IPS DF 6.9 (cell line): ENCODE results near the gene DHRS4L2.
"Not testable (repeated sequence)": the region's sequence is repeated elsewhere in the genome, so short reads cannot be mapped to it uniquely, and the experiment has no call there.

Experiments
- DNase-seq: peaks from one replicate; pipeline ENCODE4 v3.0.0-alpha.2; 2013; ENCODE audit warnings: low read depth, low spot score
- H3K27ac ChIP-seq: one replicate; pipeline ENCODE4 v1.5.1; 2013; ENCODE audit warnings: low read length, control low read depth
- H3K27me3 ChIP-seq: 2 replicates; pipeline ENCODE4 v1.6.1; 2013; ENCODE audit warnings: mild to moderate bottlenecking, low read length; ENCODE audit not compliant: control insufficient read depth, insufficient read depth
- H3K36me3 ChIP-seq: 2 replicates; pipeline ENCODE4 v1.6.1; 2013; ENCODE audit warnings: low read length; ENCODE audit not compliant: control insufficient read depth, insufficient read depth
- H3K4me1 ChIP-seq: 2 replicates; pipeline ENCODE4 v1.6.1; 2013; ENCODE audit warnings: low read length; ENCODE audit not compliant: control insufficient read depth, insufficient read depth
- H3K4me3 ChIP-seq: 2 replicates; pipeline ENCODE4 v1.5.1; 2013; ENCODE audit warnings: mild to moderate bottlenecking, low read length
- H3K9me3 ChIP-seq: 2 replicates; pipeline ENCODE4 v1.6.1; 2013; ENCODE audit warnings: low read length, inconsistent platforms; ENCODE audit not compliant: control insufficient read depth, insufficient read depth
- WGBS: extraction: QIAGEN DNeasy Blood & Tissue Kit; methylation state at CpG from one replicate; pipeline ENCODE4 v1.1.7; 2013; ENCODE audit warnings: mixed read lengths, missing lambda C conversion rate; ENCODE audit not compliant: insufficient read length, insufficient coverage; 5-methylcytosine and 5-hydroxymethylcytosine counted together

Gene DHRS4L2

DNA sequence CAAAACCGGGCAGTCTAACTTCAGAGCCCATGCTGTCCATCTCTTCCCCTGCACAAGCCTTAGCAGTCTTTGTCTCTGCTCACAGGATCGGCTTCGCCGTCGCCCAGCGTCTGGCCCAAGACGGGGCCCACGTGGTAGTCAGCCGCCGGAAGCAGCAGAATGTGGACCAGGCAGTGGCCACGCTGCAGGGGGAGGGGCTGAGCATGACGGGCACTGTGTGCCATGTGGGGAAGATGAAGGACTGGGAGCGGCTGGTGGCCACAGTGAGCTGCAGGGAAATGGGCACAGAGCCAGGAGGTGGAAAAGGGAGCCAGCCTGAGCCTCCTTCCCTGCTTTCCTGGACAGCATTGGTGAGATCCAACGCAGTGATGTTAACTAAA is 48.9 kb downstream of the DHRS4L2 start:
- H3K27ac ChIP-seq, result no peak overlapping the region
- 0 out of 2 replicates have a peak, but pooled peaks cover 3% of the 10 kb centered on the region for H3K4me1 ChIP-seq
- no peaks in the 10 kb centered on the region for H3K27me3 ChIP-seq
- no peaks in the 10 kb centered on the region for H3K36me3 ChIP-seq
- H3K9me3 ChIP-seq, result no peaks in the 10 kb centered on the region
- no peak for DNase-seq
- WGBS, result no CpG with 5 or more reads among the region's 14 CpGs
- H3K4me3 ChIP-seq, result no peak overlapping the region

DNA sequence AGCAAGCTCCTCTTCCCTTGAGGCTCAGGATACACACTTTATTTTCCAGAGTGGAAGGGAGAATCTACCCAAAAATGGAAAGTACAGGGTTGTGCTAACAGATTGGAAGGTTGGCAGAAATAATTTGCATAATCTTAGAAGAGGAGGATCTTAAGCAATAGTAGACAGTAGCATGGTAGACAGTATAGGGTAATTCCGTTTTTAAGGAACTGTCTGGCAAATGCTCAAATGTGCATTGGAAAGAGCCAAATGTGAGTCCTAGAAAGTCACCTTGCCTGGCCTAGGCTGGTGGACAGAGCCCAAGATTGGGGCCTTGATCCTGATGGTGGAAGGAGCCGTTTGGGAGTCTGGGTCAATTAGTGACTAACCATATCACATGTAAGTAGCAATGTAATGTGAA is 50.0 kb downstream of the DHRS4L2 start:
- no peaks in the 10 kb centered on the region for H3K9me3 ChIP-seq
- H3K27me3 ChIP-seq, result no peaks in the 10 kb centered on the region
- no peak overlapping the region for H3K4me3 ChIP-seq
- no peak for DNase-seq
- H3K4me1 ChIP-seq, result 0 out of 2 replicates have a peak, but pooled peaks cover 3% of the 10 kb centered on the region
- no CpG with 5 or more reads among the region's 2 CpGs for WGBS
- no peaks in the 10 kb centered on the region for H3K36me3 ChIP-seq
- H3K27ac ChIP-seq, result no peak overlapping the region

DNA sequence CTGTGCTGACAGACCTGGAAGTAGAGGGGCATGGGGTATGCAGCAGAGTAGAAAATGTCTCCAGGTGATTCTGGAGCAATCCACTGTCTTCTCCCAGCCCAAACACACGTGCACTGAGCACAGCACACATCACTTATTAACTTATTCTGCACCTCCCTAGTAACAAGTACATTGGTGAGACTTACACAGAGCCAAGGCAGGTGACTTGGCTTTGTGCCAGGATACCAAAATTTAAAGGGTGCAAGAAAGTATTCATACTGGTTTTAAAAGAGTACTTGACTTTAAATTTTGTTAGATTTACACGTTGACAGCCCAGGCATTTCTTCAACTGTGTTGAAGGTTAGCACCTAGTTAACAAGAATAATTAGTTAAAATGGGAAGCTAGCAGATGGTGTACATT is 52.0 kb downstream of the DHRS4L2 start:
- no peak overlapping the region for H3K27ac ChIP-seq
- DNase-seq, result no peak
- WGBS, result no CpG with 5 or more reads among the region's 2 CpGs
- no peaks in the 10 kb centered on the region for H3K36me3 ChIP-seq
- no peaks in the 10 kb centered on the region for H3K9me3 ChIP-seq
- H3K4me1 ChIP-seq, result 0 out of 2 replicates have a peak, but pooled peaks cover 2% of the 10 kb centered on the region
- H3K4me3 ChIP-seq, result no peak overlapping the region
- H3K27me3 ChIP-seq, result no peaks in the 10 kb centered on the region

DNA sequence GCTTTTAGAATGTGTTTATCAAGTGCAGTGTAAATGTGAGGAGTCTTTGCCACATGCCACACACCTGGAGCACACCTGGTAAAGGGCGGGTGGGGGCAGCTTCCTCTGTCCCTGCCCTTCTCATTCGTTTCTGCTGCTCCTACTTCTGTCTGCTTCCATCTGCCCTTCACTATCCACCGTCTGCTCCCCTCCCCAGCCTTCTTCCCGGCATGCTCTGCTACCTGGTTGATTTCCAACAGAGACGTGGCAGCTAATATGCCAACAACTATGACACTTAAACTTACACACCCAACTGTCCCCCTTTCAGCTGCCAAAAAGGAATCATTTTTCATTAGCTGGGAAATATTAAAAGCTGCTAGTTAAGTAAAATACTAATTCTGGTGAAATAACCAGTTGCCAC is 54.0 kb downstream of the DHRS4L2 start:
- H3K27me3 ChIP-seq, result no peaks in the 10 kb centered on the region
- no peaks in the 10 kb centered on the region for H3K9me3 ChIP-seq
- H3K4me3 ChIP-seq, result no peak overlapping the region
- no peak for DNase-seq
- H3K4me1 ChIP-seq, result no peaks in the 10 kb centered on the region
- no CpG with 5 or more reads among the region's 5 CpGs for WGBS
- no peaks in the 10 kb centered on the region for H3K36me3 ChIP-seq
- H3K27ac ChIP-seq, result no peak overlapping the region

DNA sequence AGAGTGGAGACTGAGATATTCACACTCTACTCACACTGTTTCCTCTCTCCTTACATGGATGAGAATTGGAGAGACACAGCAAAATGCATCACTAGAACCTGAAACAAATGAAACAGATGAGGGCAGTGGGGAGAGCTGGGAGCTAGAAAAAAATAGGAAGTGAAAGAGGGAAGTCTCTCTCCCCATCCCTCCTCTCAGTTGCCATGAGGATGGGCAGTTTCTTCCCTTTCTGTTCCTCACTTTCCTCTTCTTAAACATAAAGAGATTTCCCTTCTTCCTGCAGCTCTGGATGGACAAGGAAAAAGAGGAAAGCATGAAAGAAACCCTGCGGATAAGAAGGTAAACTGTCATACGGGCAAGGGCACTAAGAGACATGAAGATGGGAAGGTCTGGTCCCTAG is 60.3 kb downstream of the DHRS4L2 start:
- no CpG with 5 or more reads among the region's 2 CpGs for WGBS
- not testable (repeated sequence) for H3K27ac ChIP-seq, H3K27me3 ChIP-seq, DNase-seq, H3K9me3 ChIP-seq, H3K36me3 ChIP-seq, H3K4me1 ChIP-seq, H3K4me3 ChIP-seq

DNA sequence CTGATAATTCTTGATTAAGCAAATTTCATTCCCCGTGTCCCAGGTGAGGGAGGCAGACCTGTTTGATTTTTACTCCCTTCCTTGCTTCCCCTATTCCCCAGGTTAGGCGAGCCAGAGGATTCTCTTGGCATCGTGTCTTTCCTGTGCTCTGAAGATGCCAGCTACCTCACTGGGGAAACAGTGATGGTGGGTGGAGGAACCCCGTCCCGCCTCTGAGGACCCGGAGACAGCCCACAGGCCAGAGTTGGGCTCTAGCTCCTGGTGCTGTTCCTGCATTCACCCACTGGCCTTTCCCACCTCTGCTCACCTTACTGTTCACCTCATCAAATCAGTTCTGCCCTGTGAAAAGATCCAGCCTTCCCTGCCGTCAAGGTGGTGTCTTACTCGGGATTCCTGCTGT is 62.0 kb downstream of the DHRS4L2 start:
- DNase-seq, H3K27ac ChIP-seq, H3K4me1 ChIP-seq, H3K9me3 ChIP-seq, H3K27me3 ChIP-seq, H3K4me3 ChIP-seq, H3K36me3 ChIP-seq: not testable (repeated sequence)
- WGBS, result no CpG with 5 or more reads among the region's 8 CpGs

DNA sequence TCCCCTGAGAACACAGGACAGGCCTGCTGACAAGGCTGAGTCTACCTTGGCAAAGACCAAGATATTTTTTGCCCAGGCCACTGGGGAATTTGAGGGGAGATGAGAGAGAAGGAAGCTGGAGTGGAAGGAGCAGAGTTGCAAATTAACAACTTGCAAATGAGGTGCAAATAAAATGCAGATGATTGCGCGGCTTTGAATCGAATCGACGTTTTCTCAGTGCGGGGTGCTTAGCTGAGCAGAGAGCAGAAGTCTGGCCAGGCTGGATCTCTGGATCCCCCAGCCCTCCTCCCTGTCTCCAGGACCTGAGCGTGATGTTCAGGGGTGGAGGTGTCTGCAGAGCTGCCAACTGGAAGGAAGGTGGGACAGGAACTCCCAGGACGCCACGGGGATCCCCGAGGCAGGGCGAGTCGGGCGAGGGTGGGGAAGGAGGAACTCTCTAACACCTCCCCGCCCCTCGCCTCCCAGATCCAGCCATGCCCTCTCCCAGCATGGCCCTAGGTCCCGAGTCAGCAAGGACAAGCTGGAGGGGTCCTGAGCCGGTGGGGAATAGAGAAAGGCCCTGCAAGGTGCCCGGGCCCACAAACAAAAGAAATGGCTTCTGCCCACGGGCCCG is 62.6 kb downstream of the DHRS4L2 start:
- Histone ChIP-seq H3K27me3 (no peaks in the 10 kb centered on the region), H3K27ac (no peak overlapping the region), H3K4me1 (peaks cover 3% of the 10 kb centered on the region; the same call in 1 of the 2 replicates), H3K9me3 (no peaks in the 10 kb centered on the region), H3K4me3 (peak overlapping the region; percentile 53; the same call in 1 of the 2 replicates), H3K36me3 (no peaks in the 10 kb centered on the region)
- no peak for DNase-seq
- no CpG with 5 or more reads among the region's 20 CpGs for WGBS

DNA sequence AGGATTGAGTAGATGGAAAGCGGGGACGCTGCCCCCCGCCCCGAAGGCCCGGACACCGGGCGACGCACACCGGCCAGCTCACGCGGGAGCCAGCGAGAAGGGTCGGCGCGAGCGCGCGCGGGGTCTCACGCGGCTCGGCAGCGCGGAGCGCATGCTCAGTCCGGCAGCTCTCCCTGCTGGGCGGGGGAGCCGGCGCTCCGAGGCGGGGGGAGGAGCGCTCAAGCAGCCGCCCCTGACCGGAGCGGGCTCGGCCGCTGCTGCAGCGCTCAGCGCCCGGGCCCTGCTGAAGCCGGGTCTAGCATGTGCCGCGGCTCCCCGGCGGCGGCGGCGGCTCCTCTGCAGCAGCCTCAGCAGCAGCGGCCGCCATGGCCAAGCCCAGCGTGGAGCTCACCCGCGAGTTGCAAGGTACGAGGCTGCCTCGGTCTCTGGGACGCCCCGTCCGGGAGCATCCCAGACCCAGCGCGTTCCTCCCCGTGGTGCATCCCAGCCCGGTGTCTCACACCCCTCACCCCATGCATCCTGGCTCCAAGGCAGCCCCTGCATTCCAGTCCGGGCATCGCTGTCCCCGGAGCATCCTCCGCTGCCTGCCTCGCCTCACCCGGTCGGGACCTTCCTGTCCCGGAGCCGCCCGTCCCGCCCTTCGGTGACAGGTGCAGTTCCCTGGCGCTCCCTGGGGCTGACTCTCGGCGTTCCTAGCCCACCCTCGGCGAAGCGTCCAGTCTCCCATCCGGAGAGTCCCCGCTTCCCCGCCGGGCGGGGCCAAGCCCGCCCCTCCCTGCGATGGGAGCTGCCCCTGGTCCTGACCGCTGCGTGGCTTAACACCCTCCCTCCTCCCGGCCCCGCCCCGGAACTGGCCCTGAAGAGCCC is 63.3 kb downstream of the DHRS4L2 start, which contains the start of gene CARMIL3:
Gene CARMIL3, plus strand, starts transcription at position 221 of the 867 bp plus-strand sequence. Its CDS starts 145 bp downstream, at position 366.
- H3K4me3 ChIP-seq, result peak within 1 kb of the TSS; percentile 53; the same call in 1 of the 2 replicates
- no peaks in the 10 kb centered on the region for H3K36me3 ChIP-seq
- peaks cover 3% of the 10 kb centered on the region; the same call in 1 of the 2 replicates for H3K4me1 ChIP-seq
- no peak for DNase-seq
- no peaks in the 10 kb centered on the region for H3K27me3 ChIP-seq
- no CpG with 5 or more reads among the region's 92 CpGs for WGBS
- no peaks in the 10 kb centered on the region for H3K9me3 ChIP-seq
- no peak within 1 kb of the TSS for H3K27ac ChIP-seq

DNA sequence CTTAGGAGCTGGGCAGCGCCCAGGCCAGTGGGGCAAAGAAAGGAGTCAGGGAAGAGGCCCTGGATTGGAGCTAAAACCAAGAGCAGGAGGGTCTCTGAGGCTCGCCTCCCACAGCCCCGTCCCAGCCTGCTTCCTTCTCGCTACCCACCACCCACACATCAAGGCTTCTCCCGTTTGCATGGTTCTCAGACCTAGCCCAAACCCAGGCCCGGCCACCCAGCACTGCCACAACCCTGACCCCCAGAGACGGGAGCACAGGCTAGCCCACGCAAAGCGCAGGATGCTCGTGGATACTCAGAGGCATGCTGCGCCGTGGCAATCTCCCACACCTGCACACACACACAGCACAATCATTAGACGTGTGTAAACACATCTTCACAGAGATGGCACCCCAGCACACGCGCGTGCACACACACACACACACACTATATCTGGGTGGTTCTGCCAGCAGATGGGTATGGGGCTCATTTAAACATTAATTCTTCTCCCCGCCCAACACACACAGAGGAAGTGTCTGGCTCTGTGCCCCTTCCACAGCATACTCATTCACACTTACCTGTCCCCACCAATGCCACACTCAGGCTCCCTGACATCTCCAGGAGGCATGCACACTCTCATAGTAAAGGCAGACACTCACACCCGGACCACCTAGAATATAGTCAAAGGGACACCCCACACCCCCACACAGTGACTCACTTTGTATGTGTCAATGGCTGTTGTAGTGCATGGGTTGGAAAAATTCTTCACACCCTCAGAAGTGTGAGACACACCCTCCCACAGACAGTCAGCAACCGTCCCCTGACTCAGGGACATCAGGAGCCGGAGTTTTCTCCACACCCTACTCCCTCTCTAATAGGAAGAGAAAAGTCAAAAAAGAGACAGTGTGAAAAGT is 64.2 kb downstream of the DHRS4L2 start:
- no peaks in the 10 kb centered on the region for H3K27me3 ChIP-seq
- H3K4me1 ChIP-seq, result peaks cover 3% of the 10 kb centered on the region; the same call in 1 of the 2 replicates
- no peak overlapping the region; the same call in 1 of the 2 replicates for H3K4me3 ChIP-seq
- H3K36me3 ChIP-seq, result no peaks in the 10 kb centered on the region
- WGBS, result no CpG with 5 or more reads among the region's 20 CpGs
- no peaks in the 10 kb centered on the region for H3K9me3 ChIP-seq
- H3K27ac ChIP-seq, result no peak overlapping the region
- DNase-seq, result no peak
